AG09319 (cell line): ENCODE measurements around the gene SLC19A1.

Experiments
- DNase-seq: peaks from one replicate; pipeline ENCODE4 v3.0.0-alpha.2; 2010; ENCODE audit warnings: low read depth; ENCODE audit errors: extremely low read depth
- TF ChIP-seq, protein P1 (sequence below): IDR thresholded peaks from 2 replicates; pipeline ENCODE4 v1.5.1; 2011; ENCODE audit warnings: low read depth, mild to moderate bottlenecking, inconsistent platforms, low read length, moderate library complexity

Gene SLC19A1

DNA sequence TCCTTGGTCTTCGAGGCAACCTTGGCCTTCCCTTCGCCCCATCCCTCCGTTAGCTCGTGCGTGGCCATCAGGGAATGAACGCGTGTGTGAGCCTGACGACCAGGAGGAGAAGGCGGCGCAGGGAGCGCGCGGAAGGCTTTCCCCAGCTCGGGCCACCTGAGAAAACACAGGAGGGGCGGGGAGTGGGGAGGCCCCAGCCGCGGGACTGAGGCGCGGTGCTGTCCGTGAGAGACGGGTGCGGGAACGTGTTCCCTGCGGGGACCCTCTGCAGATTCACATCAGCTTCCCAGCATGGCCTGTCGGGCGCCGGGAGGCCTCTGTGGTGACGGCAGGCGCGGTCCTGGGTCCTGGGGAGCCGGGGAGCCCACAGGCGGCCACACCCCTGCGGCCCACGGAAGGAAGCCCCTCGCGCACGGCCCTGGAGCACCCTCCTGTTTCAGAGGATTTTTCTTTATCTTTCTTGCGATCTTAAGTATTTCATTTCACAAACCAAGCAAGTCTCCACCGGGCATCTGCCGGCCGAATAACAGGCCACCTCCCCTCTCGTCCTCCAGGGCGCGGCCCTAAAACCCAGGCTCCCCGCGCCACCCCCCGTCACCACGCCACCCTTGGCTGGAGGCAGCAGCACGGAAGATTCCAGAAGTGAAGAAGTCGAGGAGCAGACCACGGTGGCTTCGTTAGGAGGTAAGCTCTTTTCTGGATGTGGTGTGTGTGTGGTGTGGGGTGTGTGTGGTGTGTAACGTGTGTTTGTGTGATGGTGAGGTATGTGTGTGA, 66.3 kb downstream of the SLC19A1 start:
- TF ChIP-seq, protein P1, sequence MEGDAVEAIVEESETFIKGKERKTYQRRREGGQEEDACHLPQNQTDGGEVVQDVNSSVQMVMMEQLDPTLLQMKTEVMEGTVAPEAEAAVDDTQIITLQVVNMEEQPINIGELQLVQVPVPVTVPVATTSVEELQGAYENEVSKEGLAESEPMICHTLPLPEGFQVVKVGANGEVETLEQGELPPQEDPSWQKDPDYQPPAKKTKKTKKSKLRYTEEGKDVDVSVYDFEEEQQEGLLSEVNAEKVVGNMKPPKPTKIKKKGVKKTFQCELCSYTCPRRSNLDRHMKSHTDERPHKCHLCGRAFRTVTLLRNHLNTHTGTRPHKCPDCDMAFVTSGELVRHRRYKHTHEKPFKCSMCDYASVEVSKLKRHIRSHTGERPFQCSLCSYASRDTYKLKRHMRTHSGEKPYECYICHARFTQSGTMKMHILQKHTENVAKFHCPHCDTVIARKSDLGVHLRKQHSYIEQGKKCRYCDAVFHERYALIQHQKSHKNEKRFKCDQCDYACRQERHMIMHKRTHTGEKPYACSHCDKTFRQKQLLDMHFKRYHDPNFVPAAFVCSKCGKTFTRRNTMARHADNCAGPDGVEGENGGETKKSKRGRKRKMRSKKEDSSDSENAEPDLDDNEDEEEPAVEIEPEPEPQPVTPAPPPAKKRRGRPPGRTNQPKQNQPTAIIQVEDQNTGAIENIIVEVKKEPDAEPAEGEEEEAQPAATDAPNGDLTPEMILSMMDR: no peak
- DNase-seq: no peak

DNA sequence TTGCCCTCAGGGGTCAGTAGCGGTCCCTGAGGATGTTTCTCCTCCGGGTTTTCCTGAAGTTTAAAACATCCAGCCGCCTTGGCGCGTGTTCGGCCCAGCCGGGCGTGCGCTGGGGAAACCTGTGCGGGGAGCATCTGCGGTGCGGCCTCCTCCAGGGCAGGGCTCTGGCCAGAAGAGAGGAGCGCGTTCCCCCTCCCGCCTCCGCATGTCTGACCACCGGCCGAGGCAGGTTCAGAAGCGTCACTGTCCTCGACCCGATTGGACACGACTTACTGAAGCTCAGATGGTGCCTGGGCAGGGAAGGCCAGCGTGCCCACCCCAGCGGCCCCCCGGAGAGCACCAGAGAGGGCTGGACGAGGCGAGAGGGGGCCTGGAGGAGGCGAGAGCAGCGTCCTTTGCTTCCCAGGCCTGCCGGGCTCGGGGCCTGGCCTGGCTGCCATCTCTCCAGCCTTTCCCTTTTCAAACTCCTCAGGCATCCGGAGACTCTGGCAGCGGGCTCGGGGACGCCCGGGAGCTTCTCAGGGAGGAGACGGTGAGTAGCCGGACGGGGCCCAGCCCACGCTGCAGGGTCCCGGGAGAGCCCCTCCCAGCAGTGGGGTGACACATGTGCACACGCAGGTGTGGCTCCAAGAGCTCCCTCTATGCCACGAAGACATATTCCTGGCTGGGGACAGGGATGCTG, 67.1 kb downstream of the SLC19A1 start:
- TF ChIP-seq, protein P1: no peak
- DNase-seq: no peak

DNA sequence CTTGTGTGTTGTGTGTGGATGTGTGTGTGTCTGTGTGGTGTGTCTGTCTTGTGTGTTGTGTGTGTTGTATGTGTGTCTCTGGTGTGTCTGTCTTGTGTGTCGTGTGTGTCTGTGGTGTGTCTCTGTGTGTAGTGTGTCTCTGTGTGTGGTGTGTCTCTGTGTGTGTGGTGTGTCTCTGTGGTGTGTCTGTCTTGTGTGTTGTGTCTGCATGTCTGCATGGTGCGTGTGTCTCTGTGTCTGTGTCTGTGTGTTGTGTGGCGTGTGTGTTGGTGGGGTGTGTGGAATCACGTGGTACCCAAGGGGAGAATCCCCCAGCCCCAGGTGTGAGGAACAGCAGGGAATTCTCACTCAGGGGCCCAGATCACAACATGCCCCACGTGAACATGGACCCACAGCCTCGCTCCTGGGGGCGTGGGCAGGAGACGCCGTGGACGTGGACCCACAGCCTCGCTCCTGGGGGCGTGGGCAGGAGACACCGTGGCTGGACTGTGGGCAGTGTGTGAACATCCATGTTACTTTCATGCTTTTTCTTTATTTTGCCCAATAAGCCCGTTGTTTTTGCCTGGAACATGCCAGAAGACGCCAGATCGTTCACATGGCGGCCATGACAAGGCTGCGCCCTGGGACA, 67.8 kb downstream of the SLC19A1 start:
- TF ChIP-seq, protein P1: no peak
- DNase-seq: no peak

GRCh38 chr21:45473496-45474322, 68.5 kb downstream of the SLC19A1 start:
- DNase-seq: no peak
- TF ChIP-seq, protein P1: no peak

DNA sequence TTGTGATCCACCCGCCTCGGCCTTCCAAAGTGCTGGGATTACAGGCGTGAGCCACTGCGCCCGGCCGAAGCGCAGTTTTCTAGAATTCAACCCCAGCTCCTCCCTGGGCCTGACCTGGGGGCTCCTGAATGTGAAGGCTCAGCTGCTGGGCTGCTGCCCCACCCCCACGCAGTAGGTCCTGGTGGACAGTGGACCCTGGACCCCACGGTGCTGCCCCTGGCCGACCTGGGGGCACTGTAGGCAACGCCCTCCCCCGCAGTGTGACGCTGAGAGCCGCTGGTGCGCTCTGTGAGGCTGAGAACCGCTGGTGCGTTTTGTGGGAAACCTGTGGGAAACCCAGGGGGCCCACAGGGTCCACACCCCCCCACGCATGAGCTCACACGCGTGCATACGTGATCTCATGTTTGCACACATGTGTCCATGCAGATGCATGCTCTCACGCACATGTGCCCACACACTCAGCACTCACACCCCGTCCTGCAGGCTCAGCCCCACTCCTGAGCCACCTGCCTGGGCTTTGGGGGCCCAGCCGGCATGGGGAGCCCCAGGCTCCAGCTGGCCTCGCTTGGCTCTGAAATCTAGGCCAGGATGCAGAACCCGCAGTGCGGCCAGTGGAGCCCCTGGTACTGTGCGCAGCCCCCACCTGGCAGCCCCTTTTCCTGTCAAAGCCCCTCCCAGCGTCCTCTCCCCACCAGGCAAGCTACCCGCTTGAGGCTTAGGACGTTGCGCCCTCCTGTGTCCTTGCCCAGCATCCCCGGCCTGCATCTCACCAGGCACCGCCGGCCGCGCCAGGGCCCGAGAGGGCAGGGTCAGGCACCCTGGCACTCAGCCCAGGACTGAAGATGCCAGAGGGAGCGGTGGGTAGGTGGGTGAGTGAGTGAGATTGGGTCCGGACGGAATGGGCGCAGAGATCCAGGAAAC, 69.5 kb downstream of the SLC19A1 start:
- TF ChIP-seq, protein P1: no peak
- no peak for DNase-seq

DNA sequence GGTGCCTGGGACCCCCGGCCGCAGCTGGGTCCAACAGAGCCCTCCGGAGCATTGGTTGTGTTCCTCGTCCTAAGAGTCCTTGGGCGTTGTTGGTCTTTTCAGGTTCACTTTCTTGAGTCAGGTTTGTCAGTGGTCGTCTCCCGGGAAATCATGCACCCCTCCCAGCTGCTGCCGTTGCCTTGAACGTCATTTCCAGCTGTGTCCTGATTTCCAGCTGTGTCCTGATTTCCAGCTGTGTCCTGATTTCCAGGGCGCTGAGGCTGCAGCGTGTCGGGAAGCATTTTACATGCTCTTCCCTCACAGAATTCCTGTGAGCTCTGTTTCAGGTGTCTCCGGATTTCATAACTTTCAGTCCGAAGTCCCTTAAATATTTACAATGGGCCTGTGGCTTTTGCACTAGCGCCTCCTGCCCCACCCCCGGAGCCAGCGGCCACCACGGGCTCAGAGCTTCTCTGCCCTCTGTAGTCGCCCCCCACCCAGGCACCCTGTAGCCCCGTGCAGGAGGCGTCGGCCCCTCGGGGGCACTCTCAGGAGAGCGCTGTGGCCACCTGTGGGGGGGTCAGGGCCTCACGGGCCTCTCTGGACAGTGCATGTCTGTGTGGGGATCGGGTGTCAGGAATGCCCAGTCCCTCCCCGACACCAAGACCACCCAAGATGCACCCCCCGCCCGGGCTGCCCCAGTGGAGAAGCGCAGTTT, 70.6 kb downstream of the SLC19A1 start:
- no peak for DNase-seq
- TF ChIP-seq, protein P1: no peak
